HG02852 (cell line): ENCODE measurements around the gene TMEM253.

Experiments
- ATAC-seq: cut with Tn5 transposase; IDR thresholded peaks from one replicate; pipeline ENCODE4 v1.9.1; 2021; ENCODE audit warnings: mild to moderate bottlenecking, moderate library complexity; ENCODE audit not compliant: unreplicated experiment

The TMEM253 gene

GRCh38 chr14:21100931-21101330, at the start of gene TMEM253:
TMEM253 (plus strand) TSS chr14:21101066; CDS start chr14:21101344, 278 bp downstream.
- ATAC-seq: no peak

- ATAC-seq: no peak
Observed at GRCh38 chr14:21053184-21054122, 47.4 kb upstream of the TMEM253 start.

DNA sequence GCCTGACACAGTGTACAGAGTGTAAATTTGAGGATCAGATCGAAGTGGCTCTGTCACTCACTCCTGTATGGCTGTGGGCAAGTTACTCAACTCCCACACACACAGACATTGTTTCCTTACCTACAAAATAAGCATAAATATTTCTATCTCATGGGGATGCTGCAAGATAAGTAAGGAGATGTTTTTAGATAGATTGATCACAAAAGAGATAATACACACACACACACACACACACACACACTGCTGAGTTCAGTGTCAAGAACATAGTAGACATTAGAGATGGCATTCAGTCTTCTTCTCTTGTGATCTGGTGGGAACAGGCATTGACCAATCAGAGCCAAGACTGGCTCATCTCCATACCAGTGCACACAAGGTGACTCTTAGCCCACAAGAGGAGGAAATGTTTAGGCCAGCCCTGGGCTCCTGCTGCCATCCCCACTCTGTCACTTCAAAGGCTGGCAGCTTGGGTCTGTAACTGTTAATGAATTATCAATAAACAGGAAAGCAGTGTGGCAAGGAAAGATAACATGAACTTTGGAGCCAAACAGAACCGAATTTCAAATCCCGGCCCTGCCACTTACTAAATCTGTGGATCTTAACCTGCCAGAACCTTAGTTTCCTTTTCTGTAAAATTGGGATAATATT, 46.6 kb upstream of the TMEM253 start:
- ATAC-seq: no peak

- ATAC-seq: no peak
Observed at GRCh38 chr14:21054768-21055145, 46.1 kb upstream of the TMEM253 start.

DNA sequence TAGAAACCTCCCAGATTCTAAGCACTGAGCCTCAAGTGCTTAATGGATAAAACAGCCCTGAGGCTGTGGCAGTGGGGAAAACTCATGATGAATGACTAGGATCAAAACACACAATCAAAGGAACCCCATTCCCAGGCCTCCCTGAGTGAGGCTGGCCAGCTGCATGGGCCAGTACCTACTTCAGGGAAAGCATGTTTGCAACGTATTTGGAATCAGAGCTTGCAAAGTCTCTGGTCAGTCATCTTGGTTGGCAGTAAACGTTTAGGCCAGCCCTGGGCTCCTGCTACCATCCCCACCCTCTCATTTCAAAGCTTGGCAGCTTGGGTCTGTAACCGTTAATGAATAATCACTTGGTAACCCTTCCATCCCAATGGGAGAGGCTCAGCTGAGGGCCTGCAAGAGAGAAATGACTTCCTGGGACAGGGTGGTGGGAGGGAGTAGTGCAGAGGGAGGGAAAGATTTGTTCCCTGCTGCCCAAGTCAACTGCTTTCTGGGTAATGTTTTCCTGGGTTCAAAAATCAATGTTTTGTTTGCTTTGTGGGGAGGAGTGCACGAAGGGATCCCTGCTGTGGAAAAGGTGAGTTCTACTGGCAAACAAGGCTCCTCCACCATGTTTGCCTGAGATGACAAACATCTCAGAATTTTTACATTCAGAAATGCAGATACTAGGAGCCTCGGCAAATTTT, 45.3 kb upstream of the TMEM253 start:
- no peak for ATAC-seq

GRCh38 chr14:21056520-21057163, 44.2 kb upstream of the TMEM253 start:
- ATAC-seq: no peak

GRCh38 chr14:21057803-21058675, 42.8 kb upstream of the TMEM253 start, which contains the start of gene RNASE8:
RNASE8 (plus strand) TSS chr14:21057822; CDS start chr14:21057893, 71 bp downstream.
- ATAC-seq: no peak

- ATAC-seq: no peak
Observed at GRCh38 chr14:21058903-21059302, 42.0 kb upstream of the TMEM253 start.

- ATAC-seq: no peak
Observed at GRCh38 chr14:21059842-21060613, 40.8 kb upstream of the TMEM253 start.

GRCh38 chr14:21060614-21061346, 40.1 kb upstream of the TMEM253 start:
- no peak for ATAC-seq

DNA sequence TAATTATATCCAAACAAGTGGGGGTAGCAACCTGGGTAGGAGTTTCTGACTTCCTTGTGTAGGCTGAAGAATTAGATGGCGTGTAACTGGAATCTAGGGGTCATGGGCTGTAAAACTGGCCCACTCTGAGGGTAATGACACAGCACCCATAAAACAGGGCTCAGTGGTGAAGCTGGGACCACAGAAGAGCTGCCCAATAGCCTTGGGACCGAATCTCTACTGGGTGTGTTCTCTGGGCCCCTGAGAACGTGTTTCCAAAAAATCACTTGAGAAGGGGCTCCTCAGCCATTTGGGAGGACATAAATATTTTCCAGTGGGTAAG, 39.6 kb upstream of the TMEM253 start:
- no peak for ATAC-seq

DNA sequence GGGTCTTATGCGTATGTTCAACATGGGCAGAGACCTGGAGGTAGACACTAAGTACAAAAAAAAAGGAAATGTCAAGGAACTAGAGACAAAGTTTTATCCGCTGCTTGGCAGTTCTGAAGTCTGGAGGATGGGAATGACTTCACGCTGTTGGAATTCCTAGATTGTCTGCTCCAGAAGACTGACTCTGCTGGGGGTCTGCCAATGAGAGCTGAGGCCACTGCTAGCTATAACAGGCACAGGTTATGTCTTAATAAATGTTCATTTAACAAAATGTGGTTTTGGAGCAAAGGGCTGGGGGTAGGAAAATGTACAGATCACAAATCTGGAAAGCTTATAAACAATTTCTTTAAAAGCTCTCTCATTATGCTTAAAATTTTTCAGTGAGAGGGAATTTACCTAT, 37.4 kb upstream of the TMEM253 start:
- ATAC-seq: no peak

DNA sequence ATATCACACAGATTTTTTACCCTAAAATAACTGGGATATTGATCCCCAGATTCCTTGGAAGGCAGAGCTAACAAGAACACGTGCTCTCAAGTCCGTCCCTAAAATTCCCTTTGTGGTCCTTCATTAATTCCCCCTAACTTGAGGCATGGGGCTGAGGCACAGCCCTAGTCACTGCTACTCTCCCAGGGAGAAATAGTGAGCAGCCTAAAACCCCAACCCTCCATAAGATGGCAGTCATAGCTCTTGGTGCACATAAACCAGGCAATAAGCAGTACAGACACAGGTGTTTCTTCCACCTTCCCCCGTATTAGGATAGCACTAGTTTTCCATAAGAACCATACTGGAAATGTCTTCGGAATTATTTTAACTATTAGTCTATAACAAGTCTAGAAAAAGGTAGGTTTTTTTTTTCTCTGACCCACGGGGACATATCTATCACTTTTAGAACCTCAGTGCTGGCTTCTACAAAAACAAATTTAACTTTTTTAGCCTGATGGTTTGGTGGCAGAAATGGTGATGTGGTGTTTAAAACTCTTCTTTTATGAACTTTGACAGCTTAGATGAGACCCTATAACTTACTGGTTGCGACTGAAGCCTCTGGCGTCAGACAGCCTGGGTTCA, 33.9 kb upstream of the TMEM253 start:
- no peak for ATAC-seq

- no peak for ATAC-seq
Observed at GRCh38 chr14:21068521-21069387, 32.1 kb upstream of the TMEM253 start.

- no peak for ATAC-seq
Observed at GRCh38 chr14:21069388-21070082, 31.3 kb upstream of the TMEM253 start.

- ATAC-seq: no peak
Observed at GRCh38 chr14:21070083-21070609, 30.7 kb upstream of the TMEM253 start, which contains the start of gene ARHGEF40. ARHGEF40 (plus strand) TSS chr14:21070304; CDS start chr14:21070397, 93 bp downstream.
